Transverse colon (tissue), 4 donors: ENCODE results near the gene PRICKLE1. TPM values are rescaled to one million over a fixed set of nuclear protein-coding genes. Genes with fewer than 3 reads are reported as not detected.

Source experiments
- DNase-seq: peaks from one replicate; pipeline ENCODE4 v3.0.0-alpha.2; 2019
- H3K27ac ChIP-seq, 4 donors: fragments of 200-600 bp; sonication (generic); 2 replicates each; pipeline ENCODE4 v1.5.1; 2016 to 2018; ENCODE audit warnings: inconsistent platforms in 4 of 4
- H3K27me3 ChIP-seq: fragments of 200-600 bp; sonication (generic); 2 replicates; pipeline ENCODE4 v1.5.1; 2017; ENCODE audit warnings: inconsistent platforms
- H3K36me3 ChIP-seq, 4 donors: fragments of 200-600 bp; sonication (generic); 2 replicates each; pipeline ENCODE4 v1.5.1; 2017 to 2019; ENCODE audit warnings: inconsistent platforms in 4 of 4
- H3K4me1 ChIP-seq, 4 donors: fragments of 200-600 bp; sonication (generic); 2 replicates each; pipeline ENCODE4 v1.5.1; 2017 to 2020; ENCODE audit warnings: inconsistent platforms in 4 of 4
- H3K4me3 ChIP-seq, 4 donors: fragments of 200-600 bp; sonication (generic); 1 replicate in 1 of 4; 2 replicates in 3 of 4; pipeline versions ENCODE4 v1.5.1 to v1.6.1; 2017 to 2019; ENCODE audit warnings: inconsistent platforms in 4 of 4
- H3K9me3 ChIP-seq, 2 donors: fragments of 200-600 bp; sonication (generic); 2 replicates each; pipeline ENCODE4 v1.5.1; 2017 to 2019; ENCODE audit warnings: inconsistent platforms in 2 of 2
- CTCF ChIP-seq, 5 experiments: fragments of 200-600 bp in 3 of 5; fragments of 450-650 bp in 2 of 5; sonication (generic) in 3 of 5; IDR thresholded peaks; 1 replicate in 2 of 5; 2 replicates in 3 of 5; pipeline ENCODE4 v1.5.1; 2016 to 2017; ENCODE audit warnings: antibody characterized with exemption in 5 of 5, inconsistent platforms in 3 of 5, mild to moderate bottlenecking in 2 of 5, moderate library complexity in 1 of 5
- EP300 ChIP-seq: sonication (generic); formaldehyde crosslinking; IDR thresholded peaks from one replicate; pipeline ENCODE4 v1.6.1; 2017; ENCODE audit warnings: antibody characterized with exemption, low read depth
- POLR2A ChIP-seq: fragments of 450-650 bp; IDR thresholded peaks from one replicate; pipeline ENCODE4 v1.6.1; 2016; ENCODE audit warnings: antibody characterized with exemption, mild to moderate bottlenecking, moderate library complexity
- POLR2AphosphoS5 ChIP-seq, 3 donors: sonication (generic); formaldehyde crosslinking; IDR thresholded peaks; one replicate each; pipeline ENCODE4 v1.6.1; 2016; ENCODE audit warnings: antibody characterized with exemption in 3 of 3
- whole genome bisulfite sequencing, 2 donors: methylation state at CpG; one replicate each; pipeline ENCODE4 v1.1.5; 2018; ENCODE audit warnings: low coverage in 1 of 2; 5-methylcytosine and 5-hydroxymethylcytosine counted together
- in situ Hi-C, 4 donors: fragments of 200-750 bp; cut with MboI; loops; one replicate each; pipeline versions ENCODE4 v1.15.0 to v1.15.1; 2017; ENCODE audit warnings: low sequenced_read_pairs in 3 of 4, low pct_ligation_motif_present in 1 of 4, low pct_unique_long_range_greater_than_20kb in 1 of 4
- intact Hi-C: fragments of 100-400 bp; cut with DNase I; formaldehyde crosslinking; loops from one replicate; pipeline ENCODE4 v1.15.1; 2023; ENCODE audit warnings: low total_unique reads
- total RNA-seq, 4 donors: library from RNA; depleted of rRNA; stranded (reverse); fragments of >200 nt; gene quantifications; one replicate each; pipeline ENCODE4 v1.1.0, GENCODE V29; 2016

Gene PRICKLE1
- total RNA-seq, 4 donors from 2014 or later, result 1.2 to 6.4 (median 2.8) TPM

GRCh38 chr12:42633594-42633993 lies 44.0 kb upstream of the PRICKLE1 start:
- WGBS, 2 donors, result 40 to 75% methylated on average over 1 to 4 of the region's 4 CpGs
- intact Hi-C loops, result no loop called here

GRCh38 chr12:42631513-42631912 lies 42.0 kb upstream of the PRICKLE1 start:
- no peak for DNase-seq

More at GRCh38 chr12:42633594-42633993, 44.0 kb upstream of the PRICKLE1 start:
- no peaks in the 10 kb centered on the region for H3K9me3 ChIP-seq
- no peaks in the 10 kb centered on the region for H3K27me3 ChIP-seq
- H3K4me1 ChIP-seq, result no peaks in the 10 kb centered on the region
- no peak overlapping the region for H3K4me3 ChIP-seq
- in situ Hi-C loops, result no loop called here
- H3K36me3 ChIP-seq, result no peaks in the 10 kb centered on the region
- H3K27ac ChIP-seq, result no peak overlapping the region
- DNase-seq, result no peak
- TF ChIP-seq EP300 (no peak), POLR2A (no peak), POLR2AphosphoS5 (IDR thresholded peaks at IDR 0.05) (no peak), CTCF (IDR thresholded peaks at IDR 0.05) (no peak)

GRCh38 chr12:42630314-42630713 lies 40.8 kb upstream of the PRICKLE1 start:
- Histone ChIP-seq H3K27ac (no peak overlapping the region), H3K27me3 (no peaks in the 10 kb centered on the region), H3K9me3 (no peaks in the 10 kb centered on the region), H3K36me3 (no peaks in the 10 kb centered on the region), H3K4me3 (no peak overlapping the region), H3K4me1 (no peaks in the 10 kb centered on the region)
- intact Hi-C loops (no loop called here), in situ Hi-C loops (no loop called here)
- no peak for DNase-seq
- 61 to 63% methylated on average over 1 of the region's 1 CpG for WGBS, 2 donors
- TF ChIP-seq CTCF (IDR thresholded peaks at IDR 0.05), result no peak
- no peak for TF ChIP-seq POLR2AphosphoS5 (IDR thresholded peaks at IDR 0.05)
- no peak for TF ChIP-seq EP300
- no peak for TF ChIP-seq POLR2A

More at GRCh38 chr12:42631513-42631912, 42.0 kb upstream of the PRICKLE1 start:
- WGBS, 2 donors, result 69 to 71% methylated on average over 1 of the region's 1 CpG
- no peak overlapping the region for H3K27ac ChIP-seq
- H3K4me1 ChIP-seq, result no peaks in the 10 kb centered on the region
- H3K36me3 ChIP-seq, result no peaks in the 10 kb centered on the region
- H3K4me3 ChIP-seq, result no peak overlapping the region
- H3K27me3 ChIP-seq, result no peaks in the 10 kb centered on the region
- in situ Hi-C loops (no loop called here), intact Hi-C loops (no loop called here)
- H3K9me3 ChIP-seq, result no peaks in the 10 kb centered on the region
- TF ChIP-seq POLR2A, result no peak
- TF ChIP-seq EP300, result no peak
- TF ChIP-seq CTCF (IDR thresholded peaks at IDR 0.05), result no peak
- TF ChIP-seq POLR2AphosphoS5 (IDR thresholded peaks at IDR 0.05), result no peak

- H3K36me3 ChIP-seq, result no peaks in the 10 kb centered on the region
- DNase-seq, result no peak
- WGBS, 2 donors, result 54 to 89% methylated on average over 2 to 6 of the region's 6 CpGs
- no peaks in the 10 kb centered on the region for H3K27me3 ChIP-seq
- TF ChIP-seq EP300 (no peak), CTCF (IDR thresholded peaks at IDR 0.05) (no peak), POLR2AphosphoS5 (IDR thresholded peaks at IDR 0.05) (no peak)
- H3K9me3 ChIP-seq, result no peaks in the 10 kb centered on the region
- in situ Hi-C loops, result no loop called here
- H3K4me3 ChIP-seq, result no peak overlapping the region
- intact Hi-C loops, result no loop called here
- H3K4me1 ChIP-seq, result no peaks in the 10 kb centered on the region
- H3K27ac ChIP-seq, result no peak overlapping the region
Observed at GRCh38 chr12:42627151-42627550, 37.6 kb upstream of the PRICKLE1 start.
